Activated naive CD8-positive, alpha-beta T cell (primary cell): ENCODE results near the gene ARHGAP11B.
"Not testable (repeated sequence)": the region's sequence is repeated elsewhere in the genome, so short reads cannot be mapped to it uniquely, and the experiment has no call there.

Experiments
- H3K27ac Mint-ChIP-seq: one replicate; pipeline ENCODE4 v1.8.0; 2021; ENCODE audit warnings: mixed read lengths
- H3K27me3 Mint-ChIP-seq: one replicate; pipeline ENCODE4 v1.8.0; 2021; ENCODE audit warnings: mixed read lengths
- H3K36me3 Mint-ChIP-seq: one replicate; pipeline ENCODE4 v1.8.0; 2021; ENCODE audit warnings: mixed read lengths
- H3K4me1 Mint-ChIP-seq: one replicate; pipeline ENCODE4 v1.8.0; 2021; ENCODE audit warnings: low read depth, mixed read lengths
- H3K4me3 Mint-ChIP-seq: one replicate; pipeline ENCODE4 v1.8.0; 2021; ENCODE audit warnings: mild to moderate bottlenecking, mixed read lengths
- H3K9me3 Mint-ChIP-seq: one replicate; pipeline ENCODE4 v1.8.0; 2021; ENCODE audit warnings: low read depth, mixed read lengths

Gene ARHGAP11B

GRCh38 chr15:30675891-30676290 is 50.0 kb downstream of the ARHGAP11B start:
- not testable (repeated sequence) for H3K27ac Mint-ChIP-seq

GRCh38 chr15:30680997-30681396 is 55.1 kb downstream of the ARHGAP11B start:
- H3K27ac Mint-ChIP-seq, H3K36me3 Mint-ChIP-seq, H3K27me3 Mint-ChIP-seq, H3K9me3 Mint-ChIP-seq, H3K4me3 Mint-ChIP-seq, H3K4me1 Mint-ChIP-seq: not testable (repeated sequence)

More at GRCh38 chr15:30675891-30676290, 50.0 kb downstream of the ARHGAP11B start:
- H3K27me3 Mint-ChIP-seq, H3K4me3 Mint-ChIP-seq, H3K4me1 Mint-ChIP-seq, H3K36me3 Mint-ChIP-seq, H3K9me3 Mint-ChIP-seq: not testable (repeated sequence)

GRCh38 chr15:30685709-30686285 is 59.9 kb downstream of the ARHGAP11B start:
- not testable (repeated sequence) for H3K4me3 Mint-ChIP-seq, H3K9me3 Mint-ChIP-seq, H3K36me3 Mint-ChIP-seq, H3K4me1 Mint-ChIP-seq, H3K27me3 Mint-ChIP-seq, H3K27ac Mint-ChIP-seq

- not testable (repeated sequence) for H3K36me3 Mint-ChIP-seq, H3K27me3 Mint-ChIP-seq, H3K9me3 Mint-ChIP-seq, H3K4me1 Mint-ChIP-seq, H3K4me3 Mint-ChIP-seq, H3K27ac Mint-ChIP-seq
Observed at GRCh38 chr15:30686651-30687050, 60.7 kb downstream of the ARHGAP11B start.
